ENCODE data around the gene AGAP1.

AGAP1 gene

DNA sequence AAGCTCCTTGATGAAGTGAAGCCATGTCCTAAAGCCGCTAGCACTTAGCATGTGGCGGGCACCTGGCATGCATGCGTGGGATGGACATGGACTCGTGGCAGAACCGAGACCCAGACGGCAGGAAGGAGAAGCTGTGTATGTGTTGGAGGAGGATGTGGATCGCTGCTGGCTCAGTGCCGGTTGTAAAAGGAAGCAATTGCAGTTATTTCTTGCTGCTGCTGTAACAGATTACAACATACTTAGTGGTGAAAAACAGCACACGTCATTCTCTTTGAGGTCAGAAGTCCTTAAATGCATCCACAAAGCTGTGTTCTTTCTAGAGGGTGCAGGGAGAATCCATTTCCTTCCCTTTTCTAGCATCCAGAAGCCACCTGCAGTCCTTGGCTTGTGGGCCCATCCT is 74.6 kb downstream of the AGAP1 start:
- H3K79me2 ChIP-seq (ENCODE audit: control insufficient read depth, low read length), result no peaks in the 10 kb centered on the region

DNA sequence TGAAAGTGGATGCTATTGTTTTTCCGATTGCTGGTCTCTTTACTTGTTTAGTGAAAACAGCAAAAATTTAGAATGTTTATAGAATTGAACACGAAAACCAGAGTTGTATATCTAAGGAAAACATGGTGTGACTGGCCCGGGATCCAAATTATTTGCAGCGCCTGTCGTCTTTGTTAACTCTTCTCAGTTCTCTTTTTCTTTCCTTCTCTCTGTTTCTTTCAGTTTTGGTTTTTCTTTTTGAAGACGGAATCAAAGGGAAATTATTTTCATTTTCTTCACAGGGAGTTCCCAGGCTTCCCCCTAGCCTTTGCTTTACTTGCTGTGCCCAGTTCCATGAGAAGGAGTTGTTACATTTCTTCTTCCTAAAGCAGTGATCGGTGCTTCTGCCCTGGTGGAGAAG is 76.0 kb downstream of the AGAP1 start:
- TF ChIP-seq, protein P1, sequence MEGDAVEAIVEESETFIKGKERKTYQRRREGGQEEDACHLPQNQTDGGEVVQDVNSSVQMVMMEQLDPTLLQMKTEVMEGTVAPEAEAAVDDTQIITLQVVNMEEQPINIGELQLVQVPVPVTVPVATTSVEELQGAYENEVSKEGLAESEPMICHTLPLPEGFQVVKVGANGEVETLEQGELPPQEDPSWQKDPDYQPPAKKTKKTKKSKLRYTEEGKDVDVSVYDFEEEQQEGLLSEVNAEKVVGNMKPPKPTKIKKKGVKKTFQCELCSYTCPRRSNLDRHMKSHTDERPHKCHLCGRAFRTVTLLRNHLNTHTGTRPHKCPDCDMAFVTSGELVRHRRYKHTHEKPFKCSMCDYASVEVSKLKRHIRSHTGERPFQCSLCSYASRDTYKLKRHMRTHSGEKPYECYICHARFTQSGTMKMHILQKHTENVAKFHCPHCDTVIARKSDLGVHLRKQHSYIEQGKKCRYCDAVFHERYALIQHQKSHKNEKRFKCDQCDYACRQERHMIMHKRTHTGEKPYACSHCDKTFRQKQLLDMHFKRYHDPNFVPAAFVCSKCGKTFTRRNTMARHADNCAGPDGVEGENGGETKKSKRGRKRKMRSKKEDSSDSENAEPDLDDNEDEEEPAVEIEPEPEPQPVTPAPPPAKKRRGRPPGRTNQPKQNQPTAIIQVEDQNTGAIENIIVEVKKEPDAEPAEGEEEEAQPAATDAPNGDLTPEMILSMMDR (IDR thresholded peaks at IDR 0.05; ENCODE audit: low read depth, low read length, poor library complexity, severe bottlenecking), result no peak
- TF ChIP-seq EZH2phosphoT487 (IDR thresholded peaks at IDR 0.05; ENCODE audit: borderline replicate concordance, low read length), result no peak
- Histone ChIP-seq H3K36me3 (ENCODE audit: control insufficient read depth, low read length) (no peaks in the 10 kb centered on the region), H3K79me2 (ENCODE audit: control insufficient read depth, low read length) (no peaks in the 10 kb centered on the region)

More for the DNA sequence above, 74.6 kb downstream of the AGAP1 start:
- Histone ChIP-seq H3K27me3 (ENCODE audit: control insufficient read depth, low read length) (no peaks in the 10 kb centered on the region), H4K20me1 (ENCODE audit: control insufficient read depth, insufficient read depth, low read depth, low read length) (no peaks in the 10 kb centered on the region), H3K9me3 (ENCODE audit: control insufficient read depth, insufficient read depth, low read length) (no peaks in the 10 kb centered on the region), H3K4me2 (ENCODE audit: low read length) (no peak overlapping the region), H3K27ac (ENCODE audit: low read depth, low read length) (no peak overlapping the region), H3K9me2 (replicated peaks; ENCODE audit: control insufficient read depth, low read length) (no peaks in the 10 kb centered on the region), H3K4me1 (ENCODE audit: control insufficient read depth, low read length) (no peaks in the 10 kb centered on the region), H3K4me3 (ENCODE audit: low read length) (no peak overlapping the region), H3K36me3 (ENCODE audit: control insufficient read depth, low read length) (no peaks in the 10 kb centered on the region), H3F3A (ENCODE audit: control insufficient read depth, insufficient read depth) (no peaks in the 10 kb centered on the region)
- TF ChIP-seq EZH2phosphoT487 (IDR thresholded peaks at IDR 0.05; ENCODE audit: borderline replicate concordance, low read length), result no peak
- TF ChIP-seq, protein P1 (IDR thresholded peaks at IDR 0.05; ENCODE audit: low read depth, low read length, poor library complexity, severe bottlenecking), result no peak

DNA sequence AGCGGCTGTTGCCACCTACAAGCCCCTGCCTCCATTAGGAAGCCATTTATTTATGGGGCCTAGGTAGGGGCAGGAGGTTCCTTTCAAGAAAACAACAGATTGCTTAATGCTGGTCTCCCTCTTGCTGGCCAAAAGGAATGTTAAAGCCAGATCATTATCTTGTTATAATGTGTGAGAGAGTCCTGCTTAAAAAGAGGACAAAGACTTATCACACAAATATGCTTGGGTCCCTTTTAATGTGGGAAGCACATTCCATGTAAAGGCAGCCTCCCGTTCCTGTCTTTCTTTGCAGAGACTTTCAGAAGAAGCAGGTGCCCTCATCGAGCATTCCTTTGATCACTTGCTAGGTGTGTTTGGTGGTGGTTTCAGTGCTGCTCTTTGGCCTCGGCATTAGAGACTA is 76.4 kb downstream of the AGAP1 start:
- H3K27me3 ChIP-seq (ENCODE audit: control insufficient read depth, low read length), result no peaks in the 10 kb centered on the region
- H4K20me1 ChIP-seq (ENCODE audit: control insufficient read depth, insufficient read depth, low read depth, low read length), result no peaks in the 10 kb centered on the region
- no peaks in the 10 kb centered on the region for H3K9me3 ChIP-seq (ENCODE audit: control insufficient read depth, insufficient read depth, low read length)
- H3K4me1 ChIP-seq (ENCODE audit: control insufficient read depth, low read length), result no peaks in the 10 kb centered on the region
- H3F3A ChIP-seq (ENCODE audit: control insufficient read depth, insufficient read depth), result no peaks in the 10 kb centered on the region
- no peak overlapping the region for H3K4me3 ChIP-seq (ENCODE audit: low read length)
- no peaks in the 10 kb centered on the region for H3K36me3 ChIP-seq (ENCODE audit: control insufficient read depth, low read length)
- H3K27ac ChIP-seq (ENCODE audit: low read depth, low read length), result no peak overlapping the region
- H3K4me2 ChIP-seq (ENCODE audit: low read length), result no peak overlapping the region
- TF ChIP-seq, protein P1 (IDR thresholded peaks at IDR 0.05; ENCODE audit: low read depth, low read length, poor library complexity, severe bottlenecking), result no peak
- TF ChIP-seq EZH2phosphoT487 (IDR thresholded peaks at IDR 0.05; ENCODE audit: borderline replicate concordance, low read length), result no peak
- no peaks in the 10 kb centered on the region for H3K9me2 ChIP-seq (replicated peaks; ENCODE audit: control insufficient read depth, low read length)
- no peaks in the 10 kb centered on the region for H3K79me2 ChIP-seq (ENCODE audit: control insufficient read depth, low read length)

More for the DNA sequence above, 76.0 kb downstream of the AGAP1 start:
- H3K4me1 ChIP-seq (ENCODE audit: control insufficient read depth, low read length), result no peaks in the 10 kb centered on the region
- H3K9me2 ChIP-seq (replicated peaks; ENCODE audit: control insufficient read depth, low read length), result no peaks in the 10 kb centered on the region
- no peak overlapping the region for H3K4me3 ChIP-seq (ENCODE audit: low read length)
- no peaks in the 10 kb centered on the region for H3F3A ChIP-seq (ENCODE audit: control insufficient read depth, insufficient read depth)
- H3K27me3 ChIP-seq (ENCODE audit: control insufficient read depth, low read length), result no peaks in the 10 kb centered on the region
- no peaks in the 10 kb centered on the region for H3K9me3 ChIP-seq (ENCODE audit: control insufficient read depth, insufficient read depth, low read length)
- no peaks in the 10 kb centered on the region for H4K20me1 ChIP-seq (ENCODE audit: control insufficient read depth, insufficient read depth, low read depth, low read length)
- H3K27ac ChIP-seq (ENCODE audit: low read depth, low read length), result no peak overlapping the region
- H3K4me2 ChIP-seq (ENCODE audit: low read length), result no peak overlapping the region

All from DOHH2 (cell line).